NCI-H1417 treated with DMSO at 0.1 percent for 48 hours (cell line): ENCODE results near the gene HTR4.
"Not testable (repeated sequence)": the region's sequence is repeated elsewhere in the genome, so short reads cannot be mapped to it uniquely, and the experiment has no call there.

Experiments
- DNase-seq: peaks from one replicate; lab custom pipeline; 2025; lab: John Stamatoyannopoulos, UW

HTR4 gene

DNA sequence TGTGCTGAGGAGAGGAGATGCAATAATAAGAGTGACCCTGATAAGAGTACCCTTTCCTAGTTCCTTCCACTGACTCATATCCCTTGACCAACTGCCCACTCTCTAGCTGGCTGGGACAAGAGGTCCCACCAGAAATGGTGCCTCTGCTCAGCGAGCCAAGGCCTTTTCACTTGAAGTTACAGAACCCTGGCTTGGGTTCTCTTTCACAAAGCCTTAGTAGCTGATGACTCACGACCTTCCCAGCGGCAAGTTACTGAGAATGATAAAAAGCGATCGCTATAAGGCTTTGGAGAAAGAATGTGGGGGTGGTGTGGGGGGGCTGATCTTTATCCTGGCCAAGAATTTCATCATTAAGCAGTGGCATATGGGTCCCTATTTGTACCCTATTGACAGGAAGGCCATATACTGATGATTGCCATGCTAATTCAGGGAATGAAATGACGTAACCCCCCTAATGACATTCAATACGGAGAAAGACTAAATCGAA lies 180.3 kb downstream of the HTR4 start:
- DNase-seq = no peak

DNA sequence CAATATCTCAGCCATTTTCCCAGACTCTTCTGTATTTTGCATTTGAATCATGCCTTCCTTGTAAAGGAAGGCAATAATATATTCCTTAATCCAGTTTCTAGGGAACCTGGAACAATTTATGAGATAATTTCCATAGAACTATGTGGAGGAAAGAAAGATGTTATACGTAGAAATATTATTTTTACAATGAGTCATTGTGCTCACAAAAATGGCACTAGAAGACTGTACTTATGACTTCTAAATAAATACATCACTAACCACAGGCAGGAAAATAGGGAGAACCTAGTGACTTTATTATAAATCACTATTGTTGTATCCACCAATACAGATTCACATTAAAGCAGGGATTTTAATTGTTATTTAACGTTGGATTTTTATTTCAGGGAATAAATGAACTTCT lies 182.9 kb downstream of the HTR4 start:
- no peak for DNase-seq

DNA sequence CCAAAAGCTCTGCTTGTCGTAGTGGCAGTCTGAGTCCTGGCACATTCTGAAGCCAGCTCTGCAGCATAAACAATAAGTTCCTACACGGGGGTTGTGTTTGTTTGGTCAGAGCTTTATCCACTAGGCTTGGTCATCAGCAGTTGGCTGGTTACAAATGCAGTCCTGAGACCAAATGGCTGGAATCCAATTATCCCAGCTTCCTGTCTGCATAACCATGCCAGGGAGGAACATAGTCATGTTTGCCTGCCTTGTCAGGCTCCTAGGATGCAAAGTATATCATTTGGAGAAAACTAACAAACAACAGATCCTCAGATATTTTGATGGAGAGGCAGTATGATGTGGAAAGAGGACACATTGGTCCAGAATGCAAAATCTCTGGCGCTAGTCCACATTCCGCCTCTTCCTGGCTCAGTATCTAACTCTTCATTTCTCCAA lies 184.8 kb downstream of the HTR4 start:
- no peak for DNase-seq

DNA sequence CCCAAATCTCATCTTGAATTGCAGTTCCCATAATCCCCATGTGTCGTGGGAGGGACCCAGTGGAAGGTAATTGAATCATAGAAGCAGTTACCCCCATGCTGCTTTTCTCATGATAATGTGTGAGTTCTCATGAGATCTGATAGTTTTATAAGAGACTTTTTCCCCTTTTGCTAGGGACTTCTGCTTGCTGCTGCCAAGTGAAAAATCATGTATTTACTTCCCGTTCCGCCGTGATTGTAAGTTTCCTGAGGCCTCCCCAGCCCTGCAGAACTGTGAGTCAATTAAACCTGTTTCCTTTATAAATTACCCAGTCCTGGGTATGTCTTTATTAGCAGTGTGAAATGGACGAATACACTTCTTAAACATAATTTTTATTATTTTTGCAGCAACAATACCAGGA lies 185.6 kb downstream of the HTR4 start:
- not testable (repeated sequence) for DNase-seq

DNA sequence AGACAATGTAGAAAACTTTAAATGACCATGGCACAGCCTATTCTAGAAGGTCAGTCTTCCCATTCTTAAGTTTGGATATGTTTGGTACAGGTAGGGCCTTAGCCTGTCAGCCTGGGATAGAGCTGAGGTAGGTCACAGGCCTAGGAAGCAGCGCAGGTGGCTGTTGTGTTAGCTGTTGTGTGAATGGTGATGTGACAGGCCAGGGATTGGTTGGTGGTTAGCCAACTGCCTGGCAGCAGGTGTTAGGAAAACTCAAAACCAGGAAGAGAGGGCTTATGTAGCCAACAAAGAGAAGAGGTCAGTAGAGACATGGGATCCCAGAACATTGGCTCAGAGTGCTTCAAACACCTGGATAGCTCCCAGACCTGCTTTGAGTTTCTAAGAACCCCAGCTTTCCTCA lies 186.4 kb downstream of the HTR4 start:
- no peak for DNase-seq

DNA sequence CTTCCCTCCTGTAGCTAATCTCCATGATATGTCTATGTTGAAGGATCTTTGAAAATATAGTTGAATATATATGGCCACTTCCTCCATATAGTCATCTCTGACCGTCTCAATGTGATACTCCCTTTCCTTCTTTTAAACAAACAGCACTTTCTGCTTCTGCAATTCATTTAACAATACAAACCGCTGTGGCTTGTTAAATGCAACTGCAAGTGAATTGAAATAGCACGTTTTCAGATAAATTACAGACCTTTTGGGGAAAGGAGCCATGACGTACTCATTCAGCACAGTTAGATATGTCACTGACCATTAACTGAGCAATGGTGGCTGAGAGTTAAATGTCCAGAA lies 188.1 kb downstream of the HTR4 start:
- DNase-seq = no peak

DNA sequence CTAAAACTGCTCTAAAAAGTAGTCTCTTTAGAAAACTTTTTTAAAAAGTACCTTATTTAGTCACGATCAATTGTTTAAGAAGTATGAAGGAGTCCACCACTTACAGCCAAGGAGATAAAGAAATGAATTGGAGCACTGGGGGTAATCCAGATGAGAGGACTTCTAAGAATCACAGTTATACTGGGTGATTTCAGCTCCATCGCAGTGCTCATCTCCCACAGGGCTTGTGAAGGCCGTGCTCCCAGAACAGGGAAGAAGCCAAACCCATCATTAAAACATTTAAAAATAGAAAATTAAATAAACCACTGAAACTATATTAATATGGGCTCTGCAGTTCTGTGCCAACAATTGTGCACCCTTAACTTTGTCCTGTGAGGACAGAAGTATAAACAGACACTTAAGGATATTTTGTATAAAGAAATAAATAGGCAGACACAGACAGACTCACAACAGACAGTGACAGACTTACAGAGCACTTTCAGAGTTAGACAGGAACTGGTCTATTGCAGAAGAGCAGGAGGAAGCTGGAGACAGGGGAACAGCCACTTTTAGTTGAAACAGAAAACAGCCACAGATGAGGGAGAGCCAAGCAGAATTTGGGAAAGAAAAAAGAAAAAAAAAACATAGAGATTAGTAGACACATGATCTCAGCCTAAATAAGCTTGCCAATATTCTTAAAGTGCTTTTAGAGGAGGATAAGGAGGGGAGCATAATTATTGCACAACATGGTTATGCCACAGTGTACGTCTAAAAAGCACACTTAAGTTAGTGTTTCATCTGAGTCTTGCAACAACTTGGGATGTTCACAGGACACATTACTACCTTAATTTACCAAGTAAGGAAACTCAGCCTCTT lies 188.7 kb downstream of the HTR4 start:
- DNase-seq = no peak

DNA sequence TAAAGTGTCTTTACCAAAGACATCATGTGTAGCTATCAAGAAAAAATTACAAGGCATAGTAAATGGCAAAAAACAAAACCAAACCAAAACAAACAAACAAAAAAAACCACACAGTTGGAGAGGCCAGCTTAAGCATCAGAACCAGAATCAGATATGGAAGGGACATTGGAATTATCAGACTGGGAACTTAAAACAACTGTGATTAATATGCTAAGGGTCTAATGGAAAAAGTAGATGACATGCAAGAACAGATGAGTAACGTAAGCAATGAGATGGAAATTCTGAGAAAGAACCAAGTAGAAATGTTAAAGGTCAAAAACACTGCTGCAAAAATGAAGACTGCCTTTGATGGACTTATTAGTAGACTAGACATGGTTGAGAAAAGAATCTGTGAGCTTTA lies 194.7 kb downstream of the HTR4 start:
- DNase-seq = no peak

DNA sequence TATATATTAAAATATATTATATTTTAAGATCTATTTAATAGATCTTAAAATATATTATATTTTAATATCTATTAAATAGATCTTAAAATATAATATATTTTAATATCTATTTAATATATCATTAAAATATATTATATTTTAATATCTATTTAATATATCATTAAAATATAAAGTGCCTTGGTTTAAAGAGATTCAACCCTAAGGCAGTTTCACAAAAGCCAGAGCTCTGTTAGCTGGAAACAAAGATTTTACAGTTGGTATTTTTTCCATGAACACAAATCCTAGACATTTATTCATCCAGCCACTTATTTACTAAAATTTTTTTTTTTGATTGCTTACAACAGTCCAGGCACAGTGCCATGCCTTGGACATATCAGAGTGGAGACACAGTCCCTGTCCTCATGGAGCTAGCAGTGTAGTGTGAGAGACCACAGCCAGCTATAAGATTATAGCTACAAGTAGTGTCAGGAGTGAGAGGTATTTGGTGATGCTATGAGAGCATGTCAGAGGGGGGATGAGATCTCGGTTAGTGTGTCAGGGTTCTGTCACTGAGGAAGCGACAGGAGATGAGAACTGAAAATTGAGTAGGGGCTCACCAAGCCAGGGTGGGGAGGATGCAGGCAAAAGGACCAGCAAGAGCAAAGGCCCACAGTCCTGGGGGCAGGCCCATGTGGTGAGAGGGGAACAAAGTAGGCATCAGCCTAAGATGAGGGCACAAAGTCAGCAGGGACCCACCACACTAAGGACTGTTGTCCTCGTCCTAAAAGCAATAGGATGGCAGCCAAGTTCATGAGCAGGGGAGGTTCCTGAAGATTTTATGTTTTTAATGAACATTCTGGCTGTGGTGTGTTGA lies 196.1 kb downstream of the HTR4 start:
- DNase-seq = no peak

DNA sequence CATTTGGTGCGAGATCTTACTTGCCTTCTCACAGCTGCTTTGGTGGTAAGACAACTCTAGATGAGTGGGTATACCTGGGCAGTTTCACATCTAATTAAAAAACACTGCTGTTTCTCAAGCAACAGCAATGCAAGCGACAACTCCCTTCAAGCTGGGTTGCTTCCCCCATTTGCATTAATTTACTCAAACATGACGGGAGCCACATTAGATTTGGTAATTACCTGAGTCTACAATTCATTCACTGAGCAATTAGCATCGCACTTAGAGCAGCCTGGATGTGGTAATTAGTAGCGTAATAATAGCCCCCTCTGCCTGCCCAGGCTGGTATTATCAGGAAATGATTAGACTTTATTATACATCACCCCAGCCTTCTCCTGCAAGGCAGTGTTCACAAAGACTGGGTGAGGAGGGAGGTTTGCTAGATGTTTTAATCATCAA lies 197.1 kb downstream of the HTR4 start:
- peak; percentile 55 for DNase-seq

DNA sequence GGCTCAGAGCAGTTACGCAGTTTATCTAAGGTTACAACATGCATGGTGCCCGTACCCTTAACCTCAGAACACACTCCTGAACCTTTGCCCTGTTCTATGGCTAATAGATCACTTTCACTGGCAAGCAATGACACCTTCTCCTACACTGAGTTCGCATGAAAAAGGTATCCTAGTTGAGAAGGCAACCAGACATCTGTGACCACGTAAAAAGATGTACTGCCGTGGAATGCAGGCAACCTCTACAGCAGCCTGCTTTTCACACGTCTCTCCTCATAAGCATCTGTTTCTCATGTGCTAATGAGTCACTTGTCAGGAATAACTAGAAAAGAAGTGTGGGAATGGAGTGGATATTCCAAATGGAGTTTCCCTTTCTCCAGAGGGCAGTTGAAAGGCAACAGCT lies 199.1 kb downstream of the HTR4 start:
- no peak for DNase-seq

DNA sequence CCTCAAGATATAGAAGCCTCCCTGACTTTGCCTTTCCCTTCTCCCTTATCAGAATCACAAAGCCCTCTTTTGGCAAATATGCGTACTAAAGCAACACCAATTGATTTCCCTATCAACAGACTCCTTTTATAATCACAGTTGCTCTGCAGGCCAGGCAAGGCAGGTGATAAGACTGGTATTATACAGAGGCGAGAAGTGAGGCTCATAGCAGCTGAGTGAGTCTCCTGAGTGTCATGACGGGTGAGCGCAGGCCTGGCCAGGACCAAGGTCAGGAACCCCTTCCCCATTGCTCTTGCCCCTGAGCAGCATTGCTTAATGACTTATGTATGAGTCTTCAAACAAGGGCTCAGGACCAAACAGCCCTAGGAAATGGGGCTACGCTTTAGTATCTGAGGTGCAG lies 199.8 kb downstream of the HTR4 start:
- DNase-seq = no peak

DNA sequence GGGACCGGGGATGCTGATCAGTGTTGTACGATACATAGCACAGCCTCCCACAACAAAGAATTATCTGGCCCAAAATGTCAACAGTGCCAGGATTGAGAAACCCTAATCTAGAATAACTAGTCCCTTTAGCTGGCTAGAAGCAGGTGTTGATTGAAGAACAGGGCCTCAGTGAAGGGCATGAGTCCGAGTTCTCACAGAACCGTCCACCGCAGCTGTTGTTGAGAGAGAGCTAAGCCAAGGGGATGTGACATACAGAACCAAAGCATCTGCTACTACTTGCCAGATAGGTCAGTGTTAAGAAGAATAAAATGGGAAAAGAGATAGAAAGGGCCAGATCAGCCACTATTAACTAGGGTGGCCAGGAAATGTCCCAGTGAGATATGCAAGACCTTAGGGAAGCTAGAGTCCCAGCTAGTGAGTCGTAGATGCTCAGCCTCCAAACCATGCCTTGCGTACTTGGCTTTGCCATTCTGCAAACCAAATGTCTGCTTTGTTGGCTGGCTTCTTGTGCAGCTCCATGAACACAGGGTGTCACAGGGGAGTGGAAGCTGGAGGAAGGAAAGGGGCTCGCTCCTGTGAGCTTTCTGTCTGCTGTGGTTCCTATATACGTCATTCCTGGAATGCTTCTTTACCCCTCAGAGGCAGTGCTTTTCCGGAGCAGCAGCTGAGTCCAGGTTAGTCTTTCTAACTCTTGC lies 201.7 kb downstream of the HTR4 start:
- no peak for DNase-seq

DNA sequence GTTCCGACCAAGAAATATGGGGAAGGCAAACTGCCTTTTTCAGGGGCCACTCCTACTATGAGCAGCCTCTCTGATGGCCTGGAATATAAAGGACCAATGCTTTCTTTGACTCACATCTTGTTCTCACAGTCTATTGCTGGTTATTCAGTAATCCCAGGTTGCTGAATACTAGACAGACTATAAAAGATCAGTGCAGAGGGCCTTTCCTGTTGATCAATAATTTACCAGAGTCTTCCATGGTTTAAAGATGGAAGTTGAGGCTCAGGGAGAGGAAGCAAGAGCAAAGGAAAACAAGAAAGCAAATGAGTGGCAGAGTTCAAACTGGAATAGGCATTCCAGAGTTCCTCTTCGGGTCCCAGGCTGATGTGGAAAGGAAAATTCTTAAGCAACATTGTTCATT lies 207.7 kb downstream of the HTR4 start:
- no peak for DNase-seq

DNA sequence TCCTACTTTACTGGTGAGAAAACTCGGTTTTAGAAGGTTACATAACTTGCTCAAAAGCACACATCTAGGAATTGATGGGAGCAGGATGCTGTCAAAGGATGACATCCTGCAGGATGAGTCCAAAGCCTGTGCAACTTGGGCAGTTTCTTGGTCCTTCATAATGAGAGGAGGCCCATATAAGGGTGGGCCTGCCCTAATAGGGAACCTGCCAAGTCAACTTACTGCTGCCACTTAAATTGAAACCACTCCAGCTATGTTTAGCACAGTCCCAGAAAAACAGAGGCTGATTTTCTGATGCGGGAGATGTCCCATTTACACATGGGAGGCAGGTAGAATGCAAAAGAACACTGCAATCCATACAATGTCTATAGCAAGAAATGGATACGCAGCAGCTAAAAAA lies 208.7 kb downstream of the HTR4 start:
- DNase-seq = no peak

DNA sequence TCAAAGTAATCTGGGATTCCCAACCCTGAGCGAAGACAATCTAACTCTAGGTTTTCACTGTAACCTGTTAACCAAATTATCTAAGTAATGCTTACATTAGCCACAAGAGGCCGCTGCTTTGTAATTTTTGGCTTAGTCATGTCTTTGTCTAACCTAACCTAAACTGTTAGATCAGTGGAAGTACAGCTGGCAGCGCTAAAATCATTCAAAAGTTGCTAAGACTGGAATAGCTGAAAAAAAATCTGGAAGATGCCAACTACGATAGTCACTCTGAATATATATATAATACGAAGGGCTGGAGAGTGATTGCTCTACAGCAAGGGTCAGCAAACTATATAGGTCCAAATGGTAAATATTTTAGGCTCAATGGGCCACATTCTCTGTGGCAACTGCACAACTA lies 210.3 kb downstream of the HTR4 start:
- DNase-seq = no peak

DNA sequence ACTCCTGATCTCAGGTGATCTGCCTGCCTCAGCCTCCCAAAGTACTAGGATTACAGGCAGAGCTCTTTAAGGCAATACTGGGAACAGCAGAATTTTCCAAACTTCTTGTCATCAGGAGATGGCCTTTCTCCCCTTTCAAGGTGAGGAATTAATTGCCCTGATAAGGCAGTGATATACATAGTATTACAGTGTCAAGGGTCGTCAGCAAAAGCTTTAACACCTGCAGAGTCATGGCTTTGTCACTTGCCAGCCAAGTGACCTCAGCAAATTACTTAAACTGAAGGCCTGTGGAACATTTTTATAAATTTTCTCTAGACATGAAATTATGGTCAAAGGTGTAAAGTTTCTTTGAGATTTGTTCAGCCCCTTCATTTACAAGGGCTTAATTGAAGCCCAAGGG lies 211.1 kb downstream of the HTR4 start:
- no peak for DNase-seq

DNA sequence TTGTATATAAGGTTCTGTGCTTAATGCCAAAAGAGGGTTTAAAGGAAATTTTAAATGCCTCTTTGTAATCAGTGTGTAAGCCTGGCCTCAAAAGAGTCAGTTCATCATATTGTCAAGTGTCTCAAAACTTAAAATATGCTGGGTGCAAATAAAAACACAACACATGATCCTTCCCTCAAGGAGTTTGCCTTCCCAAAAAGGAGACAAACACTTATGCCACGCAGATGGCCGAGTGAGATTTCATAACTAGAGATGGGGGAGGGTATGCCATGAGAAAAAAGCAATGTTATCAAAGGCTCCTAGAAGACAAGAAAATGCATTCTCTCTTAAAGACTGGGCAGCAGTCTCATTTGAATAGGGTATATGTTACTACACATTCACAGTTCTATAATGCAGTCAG lies 215.4 kb downstream of the HTR4 start:
- DNase-seq = no peak

DNA sequence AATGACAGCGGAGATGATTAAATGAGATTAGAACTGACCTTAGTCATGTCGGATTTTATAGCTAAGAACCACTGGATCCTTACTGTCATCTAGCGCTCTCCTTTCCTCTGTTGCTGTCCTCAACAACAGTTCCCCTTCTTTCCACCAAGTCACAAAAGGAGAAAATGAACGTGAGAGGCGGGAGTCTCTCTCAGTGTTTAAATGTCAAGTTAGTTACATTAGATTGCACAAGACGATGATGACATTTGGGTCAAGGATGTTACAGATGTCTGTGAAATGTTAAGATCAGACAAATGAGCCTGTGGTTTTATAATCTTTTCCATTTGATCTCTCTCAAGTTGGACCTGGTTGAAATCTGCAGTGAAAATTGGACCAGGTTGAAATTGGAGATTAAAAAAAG lies 217.1 kb downstream of the HTR4 start:
- no peak for DNase-seq

DNA sequence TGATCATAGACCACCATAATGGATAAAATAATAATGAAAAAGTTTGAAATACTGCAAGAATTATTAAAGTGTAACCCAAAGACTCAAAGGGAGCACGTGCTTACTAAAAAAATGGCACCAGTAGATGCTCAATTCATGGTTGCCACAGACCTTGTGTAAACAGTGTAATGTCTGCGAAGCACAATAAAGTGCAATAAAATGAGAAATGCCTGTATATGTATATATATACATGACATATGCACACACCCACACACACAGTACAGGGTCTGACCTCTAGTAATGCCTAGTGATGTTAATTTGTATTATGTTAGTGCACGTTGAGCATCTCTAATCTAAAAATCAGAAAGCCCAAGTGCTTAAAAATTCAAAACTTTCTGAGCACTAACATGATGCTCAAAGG lies 218.3 kb downstream of the HTR4 start:
- no peak for DNase-seq

DNA sequence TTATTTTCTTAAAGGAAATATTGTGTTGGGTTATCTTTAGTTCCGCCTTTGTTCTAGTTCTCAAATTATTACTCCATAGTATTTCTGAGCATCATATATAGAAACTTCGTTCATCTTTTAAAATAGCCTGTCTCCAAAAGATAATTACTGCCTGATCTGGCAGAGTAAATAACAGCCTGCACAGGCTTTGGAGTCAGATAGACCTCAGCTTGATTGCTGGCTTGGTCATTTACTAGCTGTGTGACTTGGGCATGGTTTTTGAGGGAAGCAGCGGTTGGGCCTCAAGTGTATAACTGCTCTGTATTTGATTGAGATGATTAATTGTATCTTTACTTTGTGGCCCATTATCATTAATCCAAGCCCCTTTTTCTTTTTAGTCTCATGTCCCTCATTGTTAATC lies 220.5 kb downstream of the HTR4 start:
- no peak for DNase-seq
